Measurements from ENCODE around the gene SERPINE3.

The SERPINE3 gene

DNA sequence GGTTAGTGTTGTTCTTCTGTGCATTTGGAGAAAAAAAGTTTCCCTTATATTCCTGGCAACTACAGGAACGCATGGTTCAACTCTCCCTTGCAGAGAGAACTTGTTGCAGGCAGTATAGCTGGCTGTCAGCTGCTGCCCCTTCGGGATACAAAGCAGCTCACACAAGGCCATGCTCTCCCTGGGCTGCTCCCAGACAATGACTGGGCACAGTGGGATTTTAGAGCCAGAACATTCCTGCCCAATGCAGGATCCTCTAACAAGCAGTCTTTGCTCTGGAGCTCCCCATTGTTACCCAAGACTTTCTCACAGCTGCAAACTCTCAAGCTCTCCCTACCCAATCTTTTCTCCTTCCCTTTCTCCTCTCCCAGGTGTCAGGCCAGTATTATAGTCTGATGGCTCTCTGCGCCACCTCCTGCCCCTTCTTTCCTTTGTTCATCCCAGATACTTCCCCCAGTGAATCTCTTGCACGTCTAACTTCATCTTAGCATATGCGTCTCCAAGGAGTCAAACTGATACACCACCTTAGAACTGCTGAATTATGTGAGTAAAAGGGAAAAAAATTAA, 27.5 kb upstream of the SERPINE3 start:
- TF ChIP-seq SPI1 (IDR thresholded peaks at IDR 0.05; ENCODE audit: borderline replicate concordance, low read depth) (no peak), POLR2AphosphoS5 (IDR thresholded peaks at IDR 0.05; ENCODE audit: low read depth) (no peak), CTCF (IDR thresholded peaks at IDR 0.05; ENCODE audit: insufficient read depth, low read length) (no peak), GABPA (IDR thresholded peaks at IDR 0.05; ENCODE audit: low read depth) (no peak)
- TF ChIP-seq, protein P1, sequence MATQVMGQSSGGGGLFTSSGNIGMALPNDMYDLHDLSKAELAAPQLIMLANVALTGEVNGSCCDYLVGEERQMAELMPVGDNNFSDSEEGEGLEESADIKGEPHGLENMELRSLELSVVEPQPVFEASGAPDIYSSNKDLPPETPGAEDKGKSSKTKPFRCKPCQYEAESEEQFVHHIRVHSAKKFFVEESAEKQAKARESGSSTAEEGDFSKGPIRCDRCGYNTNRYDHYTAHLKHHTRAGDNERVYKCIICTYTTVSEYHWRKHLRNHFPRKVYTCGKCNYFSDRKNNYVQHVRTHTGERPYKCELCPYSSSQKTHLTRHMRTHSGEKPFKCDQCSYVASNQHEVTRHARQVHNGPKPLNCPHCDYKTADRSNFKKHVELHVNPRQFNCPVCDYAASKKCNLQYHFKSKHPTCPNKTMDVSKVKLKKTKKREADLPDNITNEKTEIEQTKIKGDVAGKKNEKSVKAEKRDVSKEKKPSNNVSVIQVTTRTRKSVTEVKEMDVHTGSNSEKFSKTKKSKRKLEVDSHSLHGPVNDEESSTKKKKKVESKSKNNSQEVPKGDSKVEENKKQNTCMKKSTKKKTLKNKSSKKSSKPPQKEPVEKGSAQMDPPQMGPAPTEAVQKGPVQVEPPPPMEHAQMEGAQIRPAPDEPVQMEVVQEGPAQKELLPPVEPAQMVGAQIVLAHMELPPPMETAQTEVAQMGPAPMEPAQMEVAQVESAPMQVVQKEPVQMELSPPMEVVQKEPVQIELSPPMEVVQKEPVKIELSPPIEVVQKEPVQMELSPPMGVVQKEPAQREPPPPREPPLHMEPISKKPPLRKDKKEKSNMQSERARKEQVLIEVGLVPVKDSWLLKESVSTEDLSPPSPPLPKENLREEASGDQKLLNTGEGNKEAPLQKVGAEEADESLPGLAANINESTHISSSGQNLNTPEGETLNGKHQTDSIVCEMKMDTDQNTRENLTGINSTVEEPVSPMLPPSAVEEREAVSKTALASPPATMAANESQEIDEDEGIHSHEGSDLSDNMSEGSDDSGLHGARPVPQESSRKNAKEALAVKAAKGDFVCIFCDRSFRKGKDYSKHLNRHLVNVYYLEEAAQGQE (IDR thresholded peaks at IDR 0.05; ENCODE audit: insufficient replicate concordance, low read depth), result no peak

GRCh38 chr13:51313619-51314018, 25.9 kb upstream of the SERPINE3 start:
- no peak for TF ChIP-seq GABPA (IDR thresholded peaks at IDR 0.05; ENCODE audit: low read depth)
- TF ChIP-seq, protein P1 (IDR thresholded peaks at IDR 0.05; ENCODE audit: insufficient replicate concordance, low read depth), result no peak
- TF ChIP-seq CTCF (IDR thresholded peaks at IDR 0.05; ENCODE audit: insufficient read depth, low read length), result no peak
- TF ChIP-seq SPI1 (IDR thresholded peaks at IDR 0.05; ENCODE audit: borderline replicate concordance, low read depth), result no peak
- TF ChIP-seq POLR2AphosphoS5 (IDR thresholded peaks at IDR 0.05; ENCODE audit: low read depth), result no peak

More for the DNA sequence above, 27.5 kb upstream of the SERPINE3 start:
- no peaks in the 10 kb centered on the region for H3K27me3 ChIP-seq (ENCODE audit: insufficient read depth, poor library complexity, severe bottlenecking)
- DNase-seq (ENCODE audit: low read depth in 1 of 2, low spot score in 1 of 2), result no peak
- no peak overlapping the region for H3K27ac ChIP-seq (replicated peaks)
- H3K4me3 ChIP-seq (replicated peaks; ENCODE audit: insufficient read depth, low read length), result no peak overlapping the region

DNA sequence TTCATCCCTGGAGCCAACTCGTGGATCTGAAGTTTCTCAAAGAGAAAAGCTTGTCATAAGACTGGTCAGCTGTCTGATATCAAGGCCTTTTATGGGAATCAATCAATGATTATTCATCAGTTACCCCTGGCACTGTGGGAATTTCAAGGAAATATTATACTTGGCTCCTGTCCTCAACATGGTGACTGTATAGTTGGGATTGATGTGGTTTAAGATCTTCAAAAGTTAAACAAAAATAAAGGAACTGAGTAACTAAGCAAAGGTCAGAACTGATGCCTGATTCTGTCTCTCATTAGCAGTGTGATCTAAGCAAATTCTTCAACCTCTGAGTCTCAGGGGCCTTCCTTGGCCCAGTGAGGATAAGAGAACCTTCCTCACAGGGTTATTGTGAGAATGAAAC, 22.2 kb upstream of the SERPINE3 start:
- TF ChIP-seq POLR2AphosphoS5 (IDR thresholded peaks at IDR 0.05; ENCODE audit: low read depth) (no peak), GABPA (IDR thresholded peaks at IDR 0.05; ENCODE audit: low read depth) (no peak)
- no peak for DNase-seq (ENCODE audit: low read depth in 1 of 2, low spot score in 1 of 2)
- no peak overlapping the region for H3K27ac ChIP-seq (replicated peaks)
- no peak overlapping the region for H3K4me3 ChIP-seq (replicated peaks; ENCODE audit: insufficient read depth, low read length)
- no peaks in the 10 kb centered on the region for H3K27me3 ChIP-seq (ENCODE audit: insufficient read depth, poor library complexity, severe bottlenecking)

More at GRCh38 chr13:51313619-51314018, 25.9 kb upstream of the SERPINE3 start:
- Histone ChIP-seq H3K4me3 (replicated peaks; ENCODE audit: insufficient read depth, low read length) (no peak overlapping the region), H3K27ac (replicated peaks) (no peak overlapping the region), H3K27me3 (ENCODE audit: insufficient read depth, poor library complexity, severe bottlenecking) (no peaks in the 10 kb centered on the region)
- DNase-seq (ENCODE audit: low read depth in 1 of 2, low spot score in 1 of 2), result no peak

DNA sequence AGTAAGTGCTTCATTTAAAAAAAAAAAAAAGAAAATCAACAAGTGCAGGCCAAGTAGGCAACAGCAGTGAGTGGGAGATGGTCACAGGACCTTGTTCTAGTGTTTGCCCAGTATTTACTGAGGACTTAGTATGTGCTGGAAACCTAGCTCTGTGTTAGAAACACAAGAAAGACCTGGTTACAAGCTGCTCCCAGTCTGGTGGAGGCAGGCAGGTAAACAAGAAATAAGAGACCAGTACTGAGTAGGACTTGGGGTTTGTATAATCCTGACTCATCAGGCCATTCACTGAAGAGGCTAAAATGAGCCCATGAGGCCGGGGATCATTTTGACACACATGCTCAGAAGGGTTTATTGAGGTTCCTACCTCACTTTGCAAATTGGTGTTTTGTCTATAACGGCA, 21.5 kb upstream of the SERPINE3 start:
- no peak overlapping the region for H3K4me3 ChIP-seq (replicated peaks; ENCODE audit: insufficient read depth, low read length)
- no peak for TF ChIP-seq CTCF (IDR thresholded peaks at IDR 0.05; ENCODE audit: insufficient read depth, low read length)
- no peak for TF ChIP-seq POLR2AphosphoS5 (IDR thresholded peaks at IDR 0.05; ENCODE audit: low read depth)
- TF ChIP-seq SPI1 (IDR thresholded peaks at IDR 0.05; ENCODE audit: borderline replicate concordance, low read depth), result no peak
- no peak for TF ChIP-seq GABPA (IDR thresholded peaks at IDR 0.05; ENCODE audit: low read depth)
- TF ChIP-seq, protein P1 (IDR thresholded peaks at IDR 0.05; ENCODE audit: insufficient replicate concordance, low read depth), result no peak
- no peak overlapping the region for H3K27ac ChIP-seq (replicated peaks)
- H3K27me3 ChIP-seq (ENCODE audit: insufficient read depth, poor library complexity, severe bottlenecking), result no peaks in the 10 kb centered on the region
- no peak for DNase-seq (ENCODE audit: low read depth in 1 of 2, low spot score in 1 of 2)

All from HL-60 (cell line).